Pancreas (tissue), 10 donors: ENCODE data around the gene HOTAIR. TPM values are rescaled to one million over a fixed set of nuclear protein-coding genes. Genes with fewer than 3 reads are reported as not detected.

ENCODE experiments used
- ATAC-seq, 4 donors: fragments of 200-7000 bp; cut with Tn5 transposase; one replicate each; pipeline versions ENCODE4 v1.8.0 to v1.9.1; 2020; ENCODE audit warnings: mild to moderate bottlenecking in 4 of 4, moderate library complexity in 4 of 4
- DNase-seq, 6 donors: peaks; one replicate each; pipeline ENCODE4 v3.0.0-alpha.2; 2020
- FAIRE-seq: peaks from 2 replicates; lab custom pipeline; 2012; peaks lifted over from hg19 to GRCh38; lab: Jason Lieb, UNC
- H3K27ac ChIP-seq, 4 donors: fragments of 200-600 bp; sonication (generic); 1 replicate in 3 of 4; 2 replicates in 1 of 4; pipeline versions ENCODE4 v1.5.0 to v1.8.0; 2020
- H3K27me3 ChIP-seq, 4 donors: fragments of 200-600 bp; one replicate each; pipeline ENCODE4 v1.8.0; 2021
- H3K36me3 ChIP-seq, 3 donors: fragments of 200-600 bp; sonication (generic) in 1 of 3; one replicate each; pipeline versions ENCODE4 v1.5.0 to v1.8.0; 2020 to 2021
- H3K4me1 ChIP-seq, 3 donors: fragments of 200-600 bp; one replicate each; pipeline ENCODE4 v1.8.0; 2021
- H3K4me3 ChIP-seq, 4 donors: fragments of 200-600 bp; sonication (generic) in 2 of 4; one replicate each; pipeline versions ENCODE4 v1.5.0 to v1.8.0; 2020 to 2021
- H3K9me3 ChIP-seq, 4 donors: fragments of 200-600 bp; one replicate each; pipeline ENCODE4 v1.8.0; 2021
- CTCF ChIP-seq, 4 donors: fragments of 200-600 bp; sonication (generic) in 3 of 4; IDR thresholded peaks; one replicate each; pipeline versions ENCODE4 v1.5.0 to v1.8.0; 2021; ENCODE audit warnings: antibody characterized with exemption in 4 of 4
- WGBS, 2 donors: extraction: QIAGEN DNeasy Blood & Tissue Kit; methylation state at CpG; one replicate each; pipeline ENCODE4 v1.1.7; 2013; 5-methylcytosine and 5-hydroxymethylcytosine counted together
- intact Hi-C, 3 donors: fragments of 100-400 bp; cut with DNase I; formaldehyde crosslinking; loops; one replicate each; pipeline versions ENCODE4 v1.11.1 to v1.14.2; 2022
- polyA plus RNA-seq, 2 donors: library from polyadenylated mRNA; stranded (reverse); fragments of 200-250 nt; gene quantifications; one replicate each; pipeline ENCODE4 v1.2.3, GENCODE V29; 2013
- total RNA-seq, 6 donors: library from RNA; stranded (reverse); fragmentation: NEBNext Ultra II Directional in 4 of 6; extraction: Animal tissue kit (Norgen Biotek cat#: 25700) in 4 of 6; gene quantifications; one replicate each; pipeline versions ENCODE4 v1.2.1 to v1.2.4, GENCODE V29; 2021 to 2023
- donor health status: healthy with polysubstance abuse.
- donor health status: DM: no; HTN: no; CAD: no; lungs with moderate emphysema.
- donor health status: DM: no; HTN: no; CAD: no.
- donor health status: control.
- donor health status: control.
- donor health status: Bipolar disorder and iron deficiency.
- donor health status: DM: yes; HTN: yes; CAD: no.
- donor health status: DM: no; HTN: no; CAD: no.
- donor health status: DM: no; HTN: no; CAD: no.
- donor health status: DM: yes; HTN: yes; CAD: no.

HOTAIR gene
- total and polyA plus RNA-seq, 8 donors = not detected

- intact Hi-C loops = no loop called here
- Histone ChIP-seq H3K27me3 (peaks cover 0 to 89% (median 29%) of the 10 kb centered on the region in 4 donors), H3K4me1 (peaks cover 0 to 19% (median 12%) of the 10 kb centered on the region in 3 donors), H3K36me3 (no peaks in the 10 kb centered on the region), H3K9me3 (no peaks in the 10 kb centered on the region), H3K27ac (no peak overlapping the region), H3K4me3 (peak overlapping the region in 2 of 4 donors; percentile 14 to 38)
- DNase-seq (peak in 1 of 6 donors; percentile 29), ATAC-seq (peak; percentile 56 to 65 (median 60)), FAIRE-seq (no peak)
- TF ChIP-seq CTCF (IDR thresholded peaks at IDR 0.05) = no peak
- 4 to 5% methylated on average over 50 of the region's 50 CpGs for WGBS, 2 donors
Measured at GRCh38 chr12:53985994-53986685, 11.4 kb upstream of the HOTAIR start.

- no peak for TF ChIP-seq CTCF (IDR thresholded peaks at IDR 0.05)
- no peak overlapping the region for H3K27ac ChIP-seq
- DNase-seq = peak in 1 of 6 donors; percentile 72
- no peak for ATAC-seq
- FAIRE-seq = no peak
- intact Hi-C loops = no loop called here
- WGBS, 2 donors = 6 to 9% methylated on average over 21 of the region's 21 CpGs
- no peaks in the 10 kb centered on the region for H3K9me3 ChIP-seq
- H3K4me3 ChIP-seq = peak overlapping the region in 2 of 4 donors; percentile 14 to 38
- H3K27me3 ChIP-seq = peaks cover 0 to 85% (median 30%) of the 10 kb centered on the region in 4 donors
- H3K36me3 ChIP-seq = no peaks in the 10 kb centered on the region
- peaks cover 0 to 19% (median 12%) of the 10 kb centered on the region in 3 donors for H3K4me1 ChIP-seq
Measured at GRCh38 chr12:53985692-53985993, 10.9 kb upstream of the HOTAIR start.

GRCh38 chr12:53984901-53985691, 10.3 kb upstream of the HOTAIR start, which contains the start of gene HOXC10:
TSS of gene HOXC10 (plus strand) at chr12:53985146. CDS start at chr12:53985260, 114 bp downstream.
- peak within 1 kb of the TSS in 2 of 4 donors; percentile 14 to 38 for H3K4me3 ChIP-seq
- H3K27ac ChIP-seq = no peak within 1 kb of the TSS
- 8% methylated on average over 55 of the region's 55 CpGs for WGBS, 2 donors
- H3K36me3 ChIP-seq = no peaks in the 10 kb centered on the region
- peaks cover 0 to 80% (median 32%) of the 10 kb centered on the region in 4 donors for H3K27me3 ChIP-seq
- peaks cover 0 to 19% (median 12%) of the 10 kb centered on the region in 3 donors for H3K4me1 ChIP-seq
- intact Hi-C loops = no loop called here
- no peaks in the 10 kb centered on the region for H3K9me3 ChIP-seq
- ATAC-seq = peak; percentile 74 to 88 (median 84)
- TF ChIP-seq CTCF (IDR thresholded peaks at IDR 0.05) = peak; percentile 8 to 33 (median 17)
- no peak for FAIRE-seq
- peak; percentile 74 to 88 (median 83) for DNase-seq

GRCh38 chr12:53983950-53984572, 9.3 kb upstream of the HOTAIR start:
- ATAC-seq (no peak), FAIRE-seq (no peak), DNase-seq (peak in 1 of 6 donors; percentile 64)
- 7 to 8% methylated on average over 29 to 30 of the region's 30 CpGs for WGBS, 2 donors
- intact Hi-C loops = no loop called here
- Histone ChIP-seq H3K36me3 (no peaks in the 10 kb centered on the region), H3K4me3 (no peak overlapping the region), H3K27me3 (peaks cover 0 to 72% (median 31%) of the 10 kb centered on the region in 4 donors), H3K27ac (no peak overlapping the region), H3K4me1 (peaks cover 0 to 14% (median 12%) of the 10 kb centered on the region in 3 donors), H3K9me3 (no peaks in the 10 kb centered on the region)
- TF ChIP-seq CTCF (IDR thresholded peaks at IDR 0.05) = no peak
